Trophoblast cell (in vitro differentiated cells and primary cell): ENCODE results near the gene ICOSLG.
"Not testable (repeated sequence)": the region's sequence is repeated elsewhere in the genome, so short reads cannot be mapped to it uniquely, and the experiment has no call there.

Source experiments
- DNase-seq, 2 donors: peaks; one replicate each; pipeline ENCODE4 v3.0.0-alpha.2; 2016
- H2AFZ ChIP-seq: 2 replicates; pipeline ENCODE4 v1.6.1; 2013; ENCODE audit warnings: low read length, moderate library complexity, mild to moderate bottlenecking; ENCODE audit not compliant: insufficient read depth, poor library complexity
- H2AK5ac ChIP-seq: 2 replicates; pipeline ENCODE4 v1.6.1; 2013; ENCODE audit warnings: mild to moderate bottlenecking, low read length
- H2BK120ac ChIP-seq: 2 replicates; pipeline ENCODE4 v1.6.1; 2013; ENCODE audit warnings: low read length, mild to moderate bottlenecking, moderate library complexity; ENCODE audit not compliant: insufficient read depth, poor library complexity
- H2BK12ac ChIP-seq: 2 replicates; pipeline ENCODE4 v1.6.1; 2013; ENCODE audit warnings: mild to moderate bottlenecking, low read length, moderate library complexity
- H2BK5ac ChIP-seq: 2 replicates; pipeline ENCODE4 v1.6.1; 2013; ENCODE audit warnings: low read length, low read depth, moderate library complexity, mild to moderate bottlenecking; ENCODE audit not compliant: poor library complexity
- H3K14ac ChIP-seq: 2 replicates; pipeline ENCODE4 v1.6.1; 2013; ENCODE audit warnings: mild to moderate bottlenecking, low read length
- H3K18ac ChIP-seq: 2 replicates; pipeline ENCODE4 v1.6.1; 2013; ENCODE audit warnings: mild to moderate bottlenecking, low read length
- H3K23ac ChIP-seq: 2 replicates; pipeline ENCODE4 v1.6.1; 2013; ENCODE audit warnings: low read length
- H3K27ac ChIP-seq: 2 replicates; pipeline ENCODE4 v1.5.1; 2013; ENCODE audit warnings: low read depth, mild to moderate bottlenecking, inconsistent platforms, low read length, moderate library complexity
- H3K27me3 ChIP-seq: 2 replicates; pipeline ENCODE4 v1.6.1; 2013; ENCODE audit warnings: inconsistent platforms, mild to moderate bottlenecking, low read length, moderate library complexity; ENCODE audit not compliant: insufficient read depth
- H3K36me3 ChIP-seq, 2 experiments: 1 replicate in 1 of 2; 2 replicates in 1 of 2; pipeline ENCODE4 v1.6.1; 2013; ENCODE audit warnings: low read length in 2 of 2, mild to moderate bottlenecking in 2 of 2, moderate library complexity in 1 of 2; ENCODE audit not compliant: insufficient read depth in 2 of 2, control insufficient read depth in 1 of 2
- H3K4ac ChIP-seq: 2 replicates; pipeline ENCODE4 v1.6.1; 2013; ENCODE audit warnings: low read depth, mild to moderate bottlenecking, low read length, moderate library complexity
- H3K4me1 ChIP-seq, 2 experiments: 1 replicate in 1 of 2; 2 replicates in 1 of 2; pipeline ENCODE4 v1.6.1; 2013; ENCODE audit warnings: low read length in 2 of 2, mild to moderate bottlenecking in 2 of 2, moderate library complexity in 1 of 2; ENCODE audit not compliant: insufficient read depth in 2 of 2, control insufficient read depth in 1 of 2
- H3K4me2 ChIP-seq: 2 replicates; pipeline ENCODE4 v1.6.1; 2013; ENCODE audit warnings: inconsistent platforms, mild to moderate bottlenecking, low read length, moderate library complexity
- H3K4me3 ChIP-seq: 2 replicates; pipeline ENCODE4 v1.5.1; 2013; ENCODE audit warnings: mild to moderate bottlenecking, low read depth, low read length, inconsistent platforms
- H3K79me1 ChIP-seq: one replicate; pipeline ENCODE4 v1.6.1; 2013; ENCODE audit warnings: low read length
- H3K79me2 ChIP-seq: 2 replicates; pipeline ENCODE4 v1.6.1; 2013; ENCODE audit warnings: low read length, mild to moderate bottlenecking; ENCODE audit not compliant: control insufficient read depth, insufficient read depth, poor library complexity
- H3K9ac ChIP-seq: 2 replicates; pipeline ENCODE4 v1.6.1; 2013; ENCODE audit warnings: mild to moderate bottlenecking, low read length
- H3K9me3 ChIP-seq: 2 replicates; pipeline ENCODE4 v1.6.1; 2013; ENCODE audit warnings: low read depth, mild to moderate bottlenecking, control low read depth, inconsistent platforms, low read length; ENCODE audit not compliant: insufficient read depth
- H4K12ac ChIP-seq: 2 replicates; pipeline ENCODE4 v1.6.1; 2013; ENCODE audit warnings: low read depth, mild to moderate bottlenecking, low read length, moderate library complexity
- H4K8ac ChIP-seq: 2 replicates; pipeline ENCODE4 v1.6.1; 2013; ENCODE audit warnings: low read depth, mild to moderate bottlenecking, low read length, moderate library complexity
- H4K91ac ChIP-seq: one replicate; pipeline ENCODE4 v1.6.1; 2013; ENCODE audit warnings: low read depth, mild to moderate bottlenecking, low read length, moderate library complexity
- WGBS: extraction: QIAGEN DNeasy Blood & Tissue Kit; methylation state at CpG from one replicate; pipeline ENCODE4 v1.1.7; 2013; ENCODE audit warnings: missing lambda C conversion rate; ENCODE audit not compliant: insufficient read length, insufficient coverage; ENCODE audit errors: extremely low coverage; 5-methylcytosine and 5-hydroxymethylcytosine counted together

The ICOSLG gene

GRCh38 chr21:44193108-44193507 is 47.6 kb downstream of the ICOSLG start:
- H3K4me3 ChIP-seq, H3K18ac ChIP-seq, H2BK5ac ChIP-seq, H3K9ac ChIP-seq, DNase-seq, H3K14ac ChIP-seq, H4K91ac ChIP-seq, H3K9me3 ChIP-seq, H2BK120ac ChIP-seq, H3K79me1 ChIP-seq, H3K27me3 ChIP-seq, H3K23ac ChIP-seq, H3K27ac ChIP-seq, H2AK5ac ChIP-seq, H3K36me3 ChIP-seq, H2AFZ ChIP-seq, H3K4me2 ChIP-seq, H2BK12ac ChIP-seq, H3K4me1 ChIP-seq, H4K12ac ChIP-seq, H3K4ac ChIP-seq, H3K79me2 ChIP-seq, H4K8ac ChIP-seq: not testable (repeated sequence)
- no CpG with 5 or more reads among the region's 5 CpGs for WGBS

GRCh38 chr21:44190349-44191271 is 50.1 kb downstream of the ICOSLG start:
- H3K14ac ChIP-seq, H3K79me2 ChIP-seq, H4K8ac ChIP-seq, H3K79me1 ChIP-seq, H3K36me3 ChIP-seq, H3K27ac ChIP-seq, H3K9ac ChIP-seq, H2BK120ac ChIP-seq, H4K91ac ChIP-seq, H4K12ac ChIP-seq, H2BK5ac ChIP-seq, H3K4me3 ChIP-seq, H3K27me3 ChIP-seq, H2AFZ ChIP-seq, H2AK5ac ChIP-seq, H2BK12ac ChIP-seq, H3K23ac ChIP-seq, H3K18ac ChIP-seq, H3K4me1 ChIP-seq, DNase-seq, H3K9me3 ChIP-seq, H3K4me2 ChIP-seq, H3K4ac ChIP-seq: not testable (repeated sequence)
- no CpG with 5 or more reads among the region's 12 CpGs for WGBS

GRCh38 chr21:44184862-44185261 is 55.9 kb downstream of the ICOSLG start:
- WGBS, result no CpG with 5 or more reads among the region's 7 CpGs

GRCh38 chr21:44182202-44182601 is 58.5 kb downstream of the ICOSLG start:
- not testable (repeated sequence) for H4K8ac ChIP-seq, H3K14ac ChIP-seq, H4K91ac ChIP-seq, H3K79me2 ChIP-seq, H3K4me2 ChIP-seq, H2BK12ac ChIP-seq, H3K36me3 ChIP-seq, H2AK5ac ChIP-seq, H3K18ac ChIP-seq, H3K9me3 ChIP-seq, H3K4ac ChIP-seq, H3K27ac ChIP-seq, H4K12ac ChIP-seq, H3K23ac ChIP-seq, H3K27me3 ChIP-seq, H3K4me1 ChIP-seq, H2BK120ac ChIP-seq, H3K9ac ChIP-seq, H2AFZ ChIP-seq, H3K4me3 ChIP-seq, H3K79me1 ChIP-seq, DNase-seq, H2BK5ac ChIP-seq
- WGBS, result no CpG with 5 or more reads among the region's 8 CpGs

More at GRCh38 chr21:44184862-44185261, 55.9 kb downstream of the ICOSLG start:
- not testable (repeated sequence) for H3K79me2 ChIP-seq, H3K27ac ChIP-seq, H3K23ac ChIP-seq, H3K18ac ChIP-seq, H2BK12ac ChIP-seq, H3K4me3 ChIP-seq, DNase-seq, H3K9me3 ChIP-seq, H2BK120ac ChIP-seq, H4K8ac ChIP-seq, H3K27me3 ChIP-seq, H3K4me1 ChIP-seq, H3K4me2 ChIP-seq, H3K4ac ChIP-seq, H4K91ac ChIP-seq, H4K12ac ChIP-seq, H3K36me3 ChIP-seq, H3K14ac ChIP-seq, H2BK5ac ChIP-seq, H2AK5ac ChIP-seq, H3K79me1 ChIP-seq, H3K9ac ChIP-seq, H2AFZ ChIP-seq
